HepG2 (cell line): Measurements from ENCODE around the gene AMBRA1. TPM values are rescaled to one million over a fixed set of nuclear protein-coding genes. Genes with fewer than 3 reads are reported as not detected.

Experiments
- ATAC-seq: fragments of 200-7000 bp; cut with Tn5 transposase; 3 replicates; pipeline ENCODE4 v1.9.1; 2020; ENCODE audit warnings: mild to moderate bottlenecking, moderate library complexity
- BruUV-seq: library from RNA; stranded (reverse); fragments of 400-500 nt; replicated peaks from 2 replicates; lab custom pipeline; 2021; lab: Mats Ljungman, UMichigan
- CTCF ChIA-PET: fragments of 300-600 bp; formaldehyde crosslinking; extraction: SDS; loops from one replicate; lab custom pipeline; 2021; ENCODE audit warnings: low total read pairs, inconsistent platforms, low intra/inter-chr PET ratio; lab: Yijun Ruan, JAX
- POLR2A ChIA-PET: fragments of 350-600 bp; sonication (Branson Sonifier 250); formaldehyde crosslinking; loops from one replicate; lab custom pipeline; 2020; ENCODE audit warnings: antibody characterized with exemption, inconsistent platforms; lab: Yijun Ruan, JAX
- DNase-seq: peaks from one replicate; pipeline ENCODE4 v3.0.0-alpha.2; 2015; ENCODE audit warnings: low spot score
- FAIRE-seq: peaks from 3 replicates; lab custom pipeline; 2011; peaks lifted over from hg19 to GRCh38; lab: Jason Lieb, UNC
- H2AFZ ChIP-seq: one replicate; pipeline ENCODE4 v1.6.1; 2011; ENCODE audit warnings: low read length, inconsistent platforms
- H3K27ac ChIP-seq: fragments of 300-600 bp; 3 replicates; pipeline ENCODE4 v1.8.0; 2011; ENCODE audit warnings: mixed run types, mild to moderate bottlenecking, mixed read lengths, low read length, inconsistent platforms; ENCODE audit not compliant: insufficient read depth; ENCODE audit errors: extremely low read length
- H3K27me3 ChIP-seq, 2 experiments: fragments of 200-600 bp in 1 of 2; 2 replicates in 1 of 2; 3 replicates in 1 of 2; pipeline versions ENCODE4 v1.6.0 to v1.8.0; 2011; ENCODE audit warnings: low read length in 2 of 2, mild to moderate bottlenecking in 2 of 2, moderate library complexity in 2 of 2, inconsistent platforms in 1 of 2; ENCODE audit not compliant: insufficient read depth in 2 of 2, control insufficient read depth in 1 of 2
- H3K36me3 ChIP-seq, 2 experiments: fragments of 200-600 bp in 1 of 2; replicated peaks in 1 of 2; 2 replicates in 1 of 2; 3 replicates in 1 of 2; pipeline versions ENCODE4 v1.5.1 to v1.8.0; 2011; ENCODE audit warnings: low read length in 2 of 2, inconsistent platforms in 1 of 2; ENCODE audit not compliant: insufficient read depth in 2 of 2, control insufficient read depth in 1 of 2
- H3K4me1 ChIP-seq: 2 replicates; pipeline ENCODE4 v1.5.1; 2012; ENCODE audit warnings: low read length, inconsistent platforms; ENCODE audit not compliant: insufficient read depth
- H3K4me2 ChIP-seq: 2 replicates; pipeline ENCODE4 v1.6.0; 2011; ENCODE audit warnings: low read depth, low read length, inconsistent platforms
- H3K4me3 ChIP-seq, 3 experiments: fragments of 200-600 bp in 1 of 3; sonication (generic), shearing (Covaris generic) in 1 of 3; replicated peaks in 1 of 3; 2 replicates each; pipeline ENCODE4 v1.5.1; 2011 to 2016; ENCODE audit warnings: low read length in 3 of 3, inconsistent platforms in 2 of 3, low read depth in 2 of 3, mild to moderate bottlenecking in 2 of 3, control low read depth in 1 of 3, mixed read lengths in 1 of 3; ENCODE audit not compliant: insufficient read depth in 1 of 3
- H3K79me2 ChIP-seq: one replicate; pipeline ENCODE4 v1.6.1; 2011; ENCODE audit warnings: low read length, inconsistent platforms; ENCODE audit not compliant: insufficient read depth
- H3K9ac ChIP-seq: 2 replicates; pipeline ENCODE4 v1.6.0; 2011; ENCODE audit warnings: mild to moderate bottlenecking, low read depth, low read length, inconsistent platforms; ENCODE audit not compliant: insufficient read depth
- H3K9me3 ChIP-seq: 2 replicates; pipeline ENCODE4 v1.5.1; 2012; ENCODE audit warnings: mild to moderate bottlenecking, low read length
- H4K20me1 ChIP-seq: 2 replicates; pipeline ENCODE4 v1.6.0; 2011; ENCODE audit warnings: inconsistent platforms, mild to moderate bottlenecking, low read length, moderate library complexity; ENCODE audit not compliant: insufficient read depth
- CSRNP1 ChIP-seq: sonication (generic); formaldehyde crosslinking; IDR thresholded peaks from 2 replicates; pipeline ENCODE4 v1.8.1; 2023; ENCODE audit warnings: mild to moderate bottlenecking, missing genetic modification reagents
- HNRNPLL ChIP-seq: fragments of 200-400 bp; formaldehyde crosslinking; IDR thresholded peaks from 2 replicates; pipeline ENCODE4 v1.6.1; 2017; ENCODE audit warnings: mild to moderate bottlenecking, low read depth, low read length; ENCODE audit not compliant: poor library complexity, severe bottlenecking
- MTA3 ChIP-seq: sonication (generic); formaldehyde crosslinking; IDR thresholded peaks from 2 replicates; pipeline ENCODE4 v1.4.0; 2020; ENCODE audit warnings: missing genetic modification reagents
- PBX3 ChIP-seq: sonication (generic); formaldehyde crosslinking; IDR thresholded peaks from 2 replicates; pipeline ENCODE4 v1.8.1; 2023; ENCODE audit warnings: missing genetic modification reagents, inconsistent platforms, borderline replicate concordance
- SIX1 ChIP-seq: sonication (generic); formaldehyde crosslinking; IDR thresholded peaks from 2 replicates; pipeline ENCODE4 v1.4.0; 2020; ENCODE audit warnings: missing genetic modification reagents, borderline replicate concordance
- XRCC5 ChIP-seq: fragments of 200-400 bp; formaldehyde crosslinking; optimal IDR thresholded peaks from 2 replicates; pipeline ENCODE3; 2017; ENCODE audit warnings: mild to moderate bottlenecking, low read length
- ZBTB37 ChIP-seq: sonication (generic); formaldehyde crosslinking; IDR thresholded peaks from 2 replicates; pipeline ENCODE4 v1.4.0; 2020; ENCODE audit warnings: mild to moderate bottlenecking, missing genetic modification reagents
- ZNF546 ChIP-seq: sonication (generic); formaldehyde crosslinking; conservative IDR thresholded peaks from 2 replicates; pipeline ENCODE4 v1.8.1; 2023; ENCODE audit warnings: mild to moderate bottlenecking, missing genetic modification reagents
- WGBS: methylation state at CpG from one replicate; pipeline ENCODE4 v1.1.6; 2017; ENCODE audit warnings: low lambda C conversion rate; 5-methylcytosine and 5-hydroxymethylcytosine counted together
- in situ Hi-C: cut with HindIII; loops from 2 replicates; pipeline ENCODE4 v1.10.0; 2017; ENCODE audit warnings: low pct_unique_long_range_greater_than_20kb; ENCODE audit not compliant: extremely low pct_ligation_motif_present
- intact Hi-C: fragments of 100-400 bp; cut with micrococcal nuclease; formaldehyde crosslinking; loops from one replicate; pipeline ENCODE4 v1.10.0; 2022; ENCODE audit not compliant: unreplicated experiment
- polyA plus RNA-seq, 8 experiments: library from polyadenylated mRNA; depleted of rRNA in 3 of 8; stranded (reverse) in 7 of 8; unstranded in 1 of 8; fragments of >200 nt; fragmentation: Illumina TruSeq in 4 of 8; extraction: Trizol in 4 of 8; gene quantifications; 2 replicates each; pipeline versions ENCODE4 v1.2.1 to v1.2.3, GENCODE V29; 2011 to 2016; ENCODE audit warnings: low read depth in 4 of 8, missing spikeins in 1 of 8, mixed read lengths in 1 of 8; ENCODE audit not compliant: insufficient read depth in 1 of 8
- total RNA-seq, 5 experiments: library from RNA; depleted of rRNA; stranded (reverse); fragments of >200 nt; fragmentation: Illumina TruSeq; extraction: Trizol; gene quantifications; 2 replicates each; pipeline ENCODE4 v1.2.3, GENCODE V29; 2016; ENCODE audit warnings: low read depth in 1 of 5

AMBRA1 gene
- total and polyA plus RNA-seq, 2 of the 13 experiments (the other 11 are each of a cell fraction or from before 2014, with no cell fraction given), result 15.7 to 26.0 TPM

GRCh38 chr11:46508360-46508759, 85.5 kb downstream of the AMBRA1 start (continued):
- no peak for TF ChIP-seq HNRNPLL
- TF ChIP-seq MTA3 (CRISPR knock-in tag), result no peak
- TF ChIP-seq XRCC5, result no peak
- TF ChIP-seq ZNF546, result no peak
- TF ChIP-seq PBX3 (CRISPR knock-in tag), result no peak
- TF ChIP-seq, all 625 proteins: peak for 0

GRCh38 chr11:46506483-46506791, 87.4 kb downstream of the AMBRA1 start:
- ATAC-seq, result no peak
- H2AFZ ChIP-seq, result no peak overlapping the region
- peaks cover 6 to 46% of the 10 kb centered on the region in 2 experiments for H3K36me3 ChIP-seq
- no peak overlapping the region for H3K4me3 ChIP-seq
- peaks cover 38% of the 10 kb centered on the region for H3K4me1 ChIP-seq
- H3K4me2 ChIP-seq, result no peak overlapping the region
- H4K20me1 ChIP-seq, result peaks cover 14% of the 10 kb centered on the region
- intact Hi-C loops, result no loop called here
- no peak for DNase-seq
- no peak overlapping the region for H3K9ac ChIP-seq
- no TSS peak for BruUV-seq
- WGBS, result 98% methylated on average over 2 of the region's 2 CpGs
- POLR2A ChIA-PET, result no interaction called here
- CTCF ChIA-PET, result no interaction called here
- in situ Hi-C loops, result no loop called here
- H3K27ac ChIP-seq, result no peak overlapping the region
- no peaks in the 10 kb centered on the region for H3K9me3 ChIP-seq
- TF ChIP-seq CSRNP1 (CRISPR knock-in tag), result no peak
- no peak for TF ChIP-seq ZBTB37 (CRISPR knock-in tag)
- no peak for TF ChIP-seq SIX1 (CRISPR knock-in tag)
- no peak for FAIRE-seq
- peaks cover 26% of the 10 kb centered on the region for H3K79me2 ChIP-seq
- H3K27me3 ChIP-seq, result no peaks in the 10 kb centered on the region
